DOHH2 (cell line): ENCODE measurements around the gene SLC25A39.

Experiments used
- H3F3A ChIP-seq: fragments of 200-600 bp; sonication (generic), shearing (Covaris generic); 2 replicates; pipeline ENCODE4 v1.6.0; 2016; ENCODE audit warnings: antibody characterized with exemption, mild to moderate bottlenecking; ENCODE audit not compliant: control insufficient read depth, insufficient read depth
- H3K27ac ChIP-seq: fragments of 200-600 bp; sonication (generic); 2 replicates; pipeline ENCODE4 v1.5.1; 2014; ENCODE audit warnings: low read depth, mild to moderate bottlenecking, low read length, moderate library complexity
- H3K27me3 ChIP-seq: fragments of 200-600 bp; sonication (generic); 2 replicates; pipeline ENCODE4 v1.6.1; 2014; ENCODE audit warnings: mild to moderate bottlenecking, low read length, mixed read lengths; ENCODE audit not compliant: control insufficient read depth
- H3K36me3 ChIP-seq: fragments of 200-600 bp; sonication (generic); 2 replicates; pipeline ENCODE4 v1.6.1; 2014; ENCODE audit warnings: mild to moderate bottlenecking, low read length, moderate library complexity, mixed read lengths; ENCODE audit not compliant: control insufficient read depth
- H3K4me1 ChIP-seq: fragments of 200-600 bp; sonication (generic); 2 replicates; pipeline ENCODE4 v1.6.1; 2014; ENCODE audit warnings: mild to moderate bottlenecking, low read length, mixed read lengths; ENCODE audit not compliant: control insufficient read depth
- H3K4me2 ChIP-seq: fragments of 200-600 bp; sonication (generic); 2 replicates; pipeline ENCODE4 v1.6.0; 2014; ENCODE audit warnings: mild to moderate bottlenecking, low read length, moderate library complexity
- H3K4me3 ChIP-seq: fragments of 200-600 bp; sonication (generic); 2 replicates; pipeline ENCODE4 v1.5.1; 2014; ENCODE audit warnings: mild to moderate bottlenecking, low read length, mixed read lengths
- H3K79me2 ChIP-seq: fragments of 200-600 bp; sonication (generic); 2 replicates; pipeline ENCODE4 v1.6.1; 2014; ENCODE audit warnings: mild to moderate bottlenecking, low read length, mixed read lengths; ENCODE audit not compliant: control insufficient read depth
- H3K9me2 ChIP-seq: fragments of 200-600 bp; sonication (generic); replicated peaks from 2 replicates; pipeline ENCODE4 v1.6.1; 2014; ENCODE audit warnings: mild to moderate bottlenecking, low read length, mixed read lengths; ENCODE audit not compliant: control insufficient read depth
- H3K9me3 ChIP-seq: fragments of 200-600 bp; sonication (generic); 2 replicates; pipeline ENCODE4 v1.6.1; 2014; ENCODE audit warnings: antibody characterized with exemption, low read length, mixed read lengths; ENCODE audit not compliant: control insufficient read depth, insufficient read depth
- H4K20me1 ChIP-seq: fragments of 200-600 bp; sonication (generic); 2 replicates; pipeline ENCODE4 v1.6.0; 2014; ENCODE audit warnings: low read depth, mild to moderate bottlenecking, antibody characterized with exemption, low read length, moderate library complexity; ENCODE audit not compliant: control insufficient read depth, insufficient read depth
- CTCF ChIP-seq: fragments of 200-600 bp; sonication (generic); IDR thresholded peaks from one replicate; pipeline ENCODE4 v1.5.1; 2014; ENCODE audit warnings: antibody characterized with exemption, mild to moderate bottlenecking, low read depth, low read length; ENCODE audit not compliant: poor library complexity, severe bottlenecking
- EZH2phosphoT487 ChIP-seq: fragments of 200-600 bp; sonication (generic); IDR thresholded peaks from 2 replicates; pipeline ENCODE4 v1.6.1; 2017; ENCODE audit warnings: borderline replicate concordance, mild to moderate bottlenecking, antibody characterized with exemption, low read length, moderate library complexity, mixed read lengths

SLC25A39 gene

GRCh38 chr17:44287651-44288050 lies 37.0 kb downstream of the SLC25A39 start:
- H3K9me3 ChIP-seq = no peaks in the 10 kb centered on the region
- H3K9me2 ChIP-seq = no peaks in the 10 kb centered on the region
- peaks cover 11% of the 10 kb centered on the region for H3K4me1 ChIP-seq
- peaks cover 5% of the 10 kb centered on the region; the same call in 1 of the 2 replicates for H3K27me3 ChIP-seq
- TF ChIP-seq CTCF (no peak), EZH2phosphoT487 (no peak)
- H3F3A ChIP-seq = peaks cover 3% of the 10 kb centered on the region; the same call in 1 of the 2 replicates
- H3K4me2 ChIP-seq = no peak overlapping the region
- H3K4me3 ChIP-seq = no peak overlapping the region
- H3K27ac ChIP-seq = no peak overlapping the region
- H3K36me3 ChIP-seq = no peaks in the 10 kb centered on the region
- no peaks in the 10 kb centered on the region for H3K79me2 ChIP-seq
- no peaks in the 10 kb centered on the region for H4K20me1 ChIP-seq

- H3K4me2 ChIP-seq = no peak overlapping the region
- no peaks in the 10 kb centered on the region for H3K9me2 ChIP-seq
- no peaks in the 10 kb centered on the region for H3K36me3 ChIP-seq
- H3K9me3 ChIP-seq = no peaks in the 10 kb centered on the region
- H3K4me1 ChIP-seq = peaks cover 23% of the 10 kb centered on the region
- H3K4me3 ChIP-seq = no peak overlapping the region
- H3K79me2 ChIP-seq = no peaks in the 10 kb centered on the region
- no peaks in the 10 kb centered on the region for H4K20me1 ChIP-seq
- peaks cover 14% of the 10 kb centered on the region; the same call in 1 of the 2 replicates for H3K27me3 ChIP-seq
- H3K27ac ChIP-seq = no peak overlapping the region
- no peak for TF ChIP-seq CTCF
- peaks cover 3% of the 10 kb centered on the region; the same call in 1 of the 2 replicates for H3F3A ChIP-seq
Observed at GRCh38 chr17:44284024-44284400, 40.6 kb downstream of the SLC25A39 start.

- TF ChIP-seq CTCF (no peak), EZH2phosphoT487 (no peak)
- H3K79me2 ChIP-seq = no peaks in the 10 kb centered on the region
- H3K4me2 ChIP-seq = no peak overlapping the region
- H3K36me3 ChIP-seq = no peaks in the 10 kb centered on the region
- peaks cover 18% of the 10 kb centered on the region for H3K4me1 ChIP-seq
- H3F3A ChIP-seq = peaks cover 3% of the 10 kb centered on the region; the same call in 1 of the 2 replicates
- H4K20me1 ChIP-seq = no peaks in the 10 kb centered on the region
- no peaks in the 10 kb centered on the region for H3K9me3 ChIP-seq
- H3K27me3 ChIP-seq = peaks cover 14% of the 10 kb centered on the region; the same call in 1 of the 2 replicates
- no peak overlapping the region for H3K27ac ChIP-seq
- H3K4me3 ChIP-seq = no peak overlapping the region
- no peaks in the 10 kb centered on the region for H3K9me2 ChIP-seq
Observed at GRCh38 chr17:44283344-44284023, 41.1 kb downstream of the SLC25A39 start.
